GM12878 (cell line): ENCODE measurements around the gene ZNF107.
A peak's percentile ranks its signal among the peaks of the same experiment; 100 is the strongest.

Experiments
- CHD2 ChIP-seq: IDR thresholded peaks from 2 replicates; pipeline ENCODE4 v1.6.1; 2011; ENCODE audit warnings: low read depth, low read length, improper control_type of control experiment, borderline replicate concordance
- EP300 ChIP-seq, 2 experiments: fragments of 150-350 bp in 1 of 2; IDR thresholded peaks; 2 replicates each; pipeline ENCODE4 v1.6.1; 2011 to 2012; ENCODE audit warnings: low read depth in 2 of 2, low read length in 2 of 2, borderline replicate concordance in 1 of 2, improper control_type of control experiment in 1 of 2, inconsistent platforms in 1 of 2; ENCODE audit not compliant: control insufficient read depth in 1 of 2
- ESRRA ChIP-seq: IDR thresholded peaks from 2 replicates; pipeline ENCODE4 v1.6.1; 2012; ENCODE audit warnings: mild to moderate bottlenecking, low read length, improper control_type of control experiment
- POLR2A ChIP-seq: IDR thresholded peaks from 2 replicates; pipeline ENCODE4 v1.6.1; 2011; ENCODE audit warnings: low read depth, mild to moderate bottlenecking, low read length
- SMARCA5 ChIP-seq: fragments of 450-650 bp; IDR thresholded peaks from 2 replicates; pipeline ENCODE4 v1.6.1; 2017; ENCODE audit warnings: mild to moderate bottlenecking
- TF ChIP-seq, protein P1 (sequence below), 3 experiments: IDR thresholded peaks in 2 of 3; conservative IDR thresholded peaks in 1 of 3; 2 replicates each; pipeline ENCODE4 v1.5.1; 2011; ENCODE audit warnings: low read depth in 3 of 3, low read length in 3 of 3, mild to moderate bottlenecking in 3 of 3, control low read depth in 2 of 3, moderate library complexity in 2 of 3, inconsistent platforms in 1 of 3, mixed read lengths in 1 of 3; ENCODE audit not compliant: control insufficient read depth in 2 of 3, insufficient read depth in 1 of 3; ENCODE audit errors: extremely low read depth in 1 of 3
- TF ChIP-seq, protein P2 (sequence below): IDR thresholded peaks from 2 replicates; pipeline ENCODE4 v1.6.1; 2012; ENCODE audit warnings: low read depth, low read length, improper control_type of control experiment

- TF ChIP-seq SMARCA5 (no peak), CHD2 (no peak), ESRRA (no peak), EP300 (IDR thresholded peaks at IDR 0.05; ENCODE audit: borderline replicate concordance in 1 of 2, control insufficient read depth in 1 of 2, low read depth in 2 of 2, low read length in 2 of 2) (no peak), POLR2A (no peak)
- TF ChIP-seq, protein P1, sequence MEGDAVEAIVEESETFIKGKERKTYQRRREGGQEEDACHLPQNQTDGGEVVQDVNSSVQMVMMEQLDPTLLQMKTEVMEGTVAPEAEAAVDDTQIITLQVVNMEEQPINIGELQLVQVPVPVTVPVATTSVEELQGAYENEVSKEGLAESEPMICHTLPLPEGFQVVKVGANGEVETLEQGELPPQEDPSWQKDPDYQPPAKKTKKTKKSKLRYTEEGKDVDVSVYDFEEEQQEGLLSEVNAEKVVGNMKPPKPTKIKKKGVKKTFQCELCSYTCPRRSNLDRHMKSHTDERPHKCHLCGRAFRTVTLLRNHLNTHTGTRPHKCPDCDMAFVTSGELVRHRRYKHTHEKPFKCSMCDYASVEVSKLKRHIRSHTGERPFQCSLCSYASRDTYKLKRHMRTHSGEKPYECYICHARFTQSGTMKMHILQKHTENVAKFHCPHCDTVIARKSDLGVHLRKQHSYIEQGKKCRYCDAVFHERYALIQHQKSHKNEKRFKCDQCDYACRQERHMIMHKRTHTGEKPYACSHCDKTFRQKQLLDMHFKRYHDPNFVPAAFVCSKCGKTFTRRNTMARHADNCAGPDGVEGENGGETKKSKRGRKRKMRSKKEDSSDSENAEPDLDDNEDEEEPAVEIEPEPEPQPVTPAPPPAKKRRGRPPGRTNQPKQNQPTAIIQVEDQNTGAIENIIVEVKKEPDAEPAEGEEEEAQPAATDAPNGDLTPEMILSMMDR (IDR thresholded peaks at IDR 0.05 in 2 of 3, conservative IDR thresholded peaks at IDR 0.05 in 1 of 3; ENCODE audit: control insufficient read depth in 2 of 3, extremely low read depth in 1 of 3, insufficient read depth in 1 of 3, low read depth in 3 of 3, low read length in 3 of 3): peak in 1 of 3 experiments; percentile 4; a peak in 1 of 6 replicates
- TF ChIP-seq, protein P2, sequence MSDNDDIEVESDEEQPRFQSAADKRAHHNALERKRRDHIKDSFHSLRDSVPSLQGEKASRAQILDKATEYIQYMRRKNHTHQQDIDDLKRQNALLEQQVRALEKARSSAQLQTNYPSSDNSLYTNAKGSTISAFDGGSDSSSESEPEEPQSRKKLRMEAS: no peak
These were observed 29.5 kb upstream of the ZNF107 start for GRCh38 chr7:64636386-64636785.
